Forelimb muscle (tissue), 1 donor: ENCODE results near the gene APP. TPM values are rescaled to one million over a fixed set of nuclear protein-coding genes. Genes with fewer than 3 reads are reported as not detected.
"Not testable (repeated sequence)": the region's sequence is repeated elsewhere in the genome, so short reads cannot be mapped to it uniquely, and the experiment has no call there.

Experiments used
- DNase-seq: peaks from one replicate; pipeline ENCODE4 v3.0.0-alpha.2; 2013; ENCODE audit warnings: low read depth
- polyA plus RNA-seq: library from polyadenylated mRNA; unstranded; fragments of 120-200 nt; gene quantifications from one replicate; pipeline ENCODE4 v1.2.1, GENCODE V29; 2013; ENCODE audit not compliant: insufficient read length

Gene APP
- polyA plus RNA-seq, 1 donor = 238 TPM

- no peak for DNase-seq
Observed at GRCh38 chr21:26164311-26164710, 6.3 kb downstream of the APP start.

GRCh38 chr21:26162081-26162480, 8.5 kb downstream of the APP start:
- DNase-seq = no peak

GRCh38 chr21:26159869-26160268, 10.7 kb downstream of the APP start:
- no peak for DNase-seq

- DNase-seq = no peak
Observed at GRCh38 chr21:26157801-26158200, 12.8 kb downstream of the APP start.

- DNase-seq = no peak
Observed at GRCh38 chr21:26154753-26155152, 15.8 kb downstream of the APP start.

GRCh38 chr21:26153758-26154157, 16.8 kb downstream of the APP start:
- DNase-seq = no peak

- DNase-seq = no peak
Observed at GRCh38 chr21:26148840-26149354, 21.7 kb downstream of the APP start.

- no peak for DNase-seq
Observed at GRCh38 chr21:26148071-26148839, 22.3 kb downstream of the APP start.

GRCh38 chr21:26147535-26147934, 23.0 kb downstream of the APP start:
- no peak for DNase-seq

- DNase-seq = no peak
Observed at GRCh38 chr21:26146681-26147080, 23.9 kb downstream of the APP start.

GRCh38 chr21:26144031-26144430, 26.5 kb downstream of the APP start:
- DNase-seq = no peak

GRCh38 chr21:26142363-26142762, 28.2 kb downstream of the APP start:
- no peak for DNase-seq

- no peak for DNase-seq
Observed at GRCh38 chr21:26140926-26141325, 29.6 kb downstream of the APP start.

- no peak for DNase-seq
Observed at GRCh38 chr21:26140164-26140579, 30.4 kb downstream of the APP start.

- no peak for DNase-seq
Observed at GRCh38 chr21:26138615-26139257, 31.8 kb downstream of the APP start.

GRCh38 chr21:26137379-26138060, 33.0 kb downstream of the APP start:
- DNase-seq = no peak

- no peak for DNase-seq
Observed at GRCh38 chr21:26136671-26137070, 33.9 kb downstream of the APP start.

- no peak for DNase-seq
Observed at GRCh38 chr21:26135520-26135919, 35.0 kb downstream of the APP start.

- no peak for DNase-seq
Observed at GRCh38 chr21:26131554-26131953, 39.0 kb downstream of the APP start.

GRCh38 chr21:26131053-26131452, 39.5 kb downstream of the APP start:
- not testable (repeated sequence) for DNase-seq

- DNase-seq = no peak
Observed at GRCh38 chr21:26130249-26130881, 40.2 kb downstream of the APP start.

GRCh38 chr21:26127918-26128317, 42.7 kb downstream of the APP start:
- no peak for DNase-seq
